Right cardiac atrium (tissue), 5 donors: Measurements from ENCODE around the gene PEDS1. TPM values are rescaled to one million over a fixed set of nuclear protein-coding genes. Genes with fewer than 3 reads are reported as not detected.

Experiments
- ATAC-seq, 2 donors: fragments of 200-7000 bp; cut with Tn5 transposase; one replicate each; pipeline versions ENCODE4 v1.8.0 to v1.9.1; 2020; ENCODE audit warnings: moderate library complexity in 2 of 2, mild to moderate bottlenecking in 1 of 2
- DNase-seq, 3 donors: peaks; one replicate each; pipeline ENCODE4 v3.0.0-alpha.2; 2020
- H3K27ac ChIP-seq: one replicate; pipeline ENCODE4 v1.5.1; 2013; ENCODE audit warnings: mild to moderate bottlenecking, low read length, control low read depth, moderate library complexity
- H3K27me3 ChIP-seq: one replicate; pipeline ENCODE4 v1.6.1; 2013; ENCODE audit not compliant: control insufficient read depth, insufficient read depth
- H3K4me1 ChIP-seq: one replicate; pipeline ENCODE4 v1.6.1; 2013; ENCODE audit warnings: low read length; ENCODE audit not compliant: control insufficient read depth, insufficient read depth
- H3K4me3 ChIP-seq: one replicate; pipeline ENCODE4 v1.5.1; 2013; ENCODE audit warnings: low read length, control low read depth
- H3K9me3 ChIP-seq: one replicate; pipeline ENCODE4 v1.6.1; 2013; ENCODE audit warnings: low read length; ENCODE audit not compliant: control insufficient read depth
- WGBS: extraction: QIAGEN DNeasy Blood & Tissue Kit; methylation state at CpG from one replicate; pipeline ENCODE4 v1.1.7; 2013; 5-methylcytosine and 5-hydroxymethylcytosine counted together
- intact Hi-C, 4 donors: fragments of 100-400 bp; cut with DNase I; formaldehyde crosslinking; loops; one replicate each; pipeline versions ENCODE4 v1.11.0 to v1.14.0; 2022 to 2023
- polyA plus RNA-seq: library from polyadenylated mRNA; stranded (reverse); fragments of 200-250 nt; gene quantifications from one replicate; pipeline ENCODE4 v1.2.3, GENCODE V29; 2013
- total RNA-seq, 4 donors: library from RNA; stranded (reverse); fragmentation: NEBNext Ultra II Directional; extraction: Animal tissue kit (Norgen Biotek cat#: 25700); gene quantifications; one replicate each; pipeline ENCODE4 v1.2.1, GENCODE V29; 2021
- donor health status: healthy with polysubstance abuse.
- donor health status: DM: no; HTN: yes; CAD: no.
- donor health status: DM: no; HTN: no; CAD: no.
- donor health status: DM: no; HTN: yes; CAD: no; lungs with severe emphysema.
- donor health status: DM: yes; HTN: yes; CAD: no.

Gene PEDS1
- total and polyA plus RNA-seq, 5 donors: 19.3 to 26.8 (median 22.5) TPM

DNA sequence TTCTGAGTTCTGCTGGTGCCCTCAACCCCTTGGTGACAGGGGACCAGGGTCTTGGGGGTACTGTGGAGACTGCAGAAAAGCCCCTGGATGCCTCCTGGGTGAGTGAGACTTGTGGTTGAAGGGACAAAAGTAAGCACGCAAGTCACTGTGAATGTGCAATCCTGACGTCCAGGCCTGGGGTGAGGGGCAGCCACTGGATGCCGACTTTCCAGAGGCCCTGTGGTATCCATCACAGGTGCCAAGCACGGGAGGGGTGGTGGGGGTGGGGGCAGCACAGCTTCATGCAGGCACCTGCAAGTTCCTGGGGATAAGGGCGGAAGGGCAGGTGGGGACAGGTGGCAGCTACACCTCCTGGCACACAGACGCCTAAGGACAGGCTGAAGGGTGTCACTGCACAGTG is 20.5 kb downstream of the PEDS1 start:
- peaks cover 14% of the 10 kb centered on the region for H3K4me1 ChIP-seq
- no peak overlapping the region for H3K27ac ChIP-seq
- no peaks in the 10 kb centered on the region for H3K27me3 ChIP-seq
- H3K9me3 ChIP-seq: no peaks in the 10 kb centered on the region
- WGBS: 82% methylated on average over 6 of the region's 6 CpGs
- no peak for DNase-seq
- intact Hi-C loops: no loop called here
- no peak overlapping the region for H3K4me3 ChIP-seq
- no peak for ATAC-seq

GRCh38 chr20:50130995-50131394 is 22.5 kb downstream of the PEDS1 start:
- DNase-seq: peak in 2 of 3 donors; percentile 54 to 61

GRCh38 chr20:50130356-50130723 is 23.2 kb downstream of the PEDS1 start:
- H3K27me3 ChIP-seq: no peaks in the 10 kb centered on the region
- no peak overlapping the region for H3K4me3 ChIP-seq
- no peak for DNase-seq
- WGBS: 98% methylated on average over 1 of the region's 1 CpG
- ATAC-seq: no peak
- peaks cover 11% of the 10 kb centered on the region for H3K4me1 ChIP-seq
- H3K27ac ChIP-seq: peak overlapping the region; percentile 49
- no peaks in the 10 kb centered on the region for H3K9me3 ChIP-seq
- intact Hi-C loops: no loop called here

More at GRCh38 chr20:50130995-50131394, 22.5 kb downstream of the PEDS1 start:
- Histone ChIP-seq H3K4me1 (peaks cover 11% of the 10 kb centered on the region), H3K9me3 (no peaks in the 10 kb centered on the region), H3K27ac (peak overlapping the region; percentile 69), H3K4me3 (no peak overlapping the region), H3K27me3 (no peaks in the 10 kb centered on the region)
- peak; percentile 76 to 85 for ATAC-seq
- WGBS: 65% methylated on average over 4 of the region's 4 CpGs
- intact Hi-C loops: no loop called here

GRCh38 chr20:50129662-50130355 is 23.7 kb downstream of the PEDS1 start:
- Histone ChIP-seq H3K4me1 (peaks cover 11% of the 10 kb centered on the region), H3K27ac (no peak overlapping the region), H3K27me3 (no peaks in the 10 kb centered on the region), H3K4me3 (no peak overlapping the region), H3K9me3 (no peaks in the 10 kb centered on the region)
- peak in 1 of 3 donors; percentile 52 for DNase-seq
- 95% methylated on average over 13 of the region's 13 CpGs for WGBS
- intact Hi-C loops: no loop called here
- no peak for ATAC-seq

DNA sequence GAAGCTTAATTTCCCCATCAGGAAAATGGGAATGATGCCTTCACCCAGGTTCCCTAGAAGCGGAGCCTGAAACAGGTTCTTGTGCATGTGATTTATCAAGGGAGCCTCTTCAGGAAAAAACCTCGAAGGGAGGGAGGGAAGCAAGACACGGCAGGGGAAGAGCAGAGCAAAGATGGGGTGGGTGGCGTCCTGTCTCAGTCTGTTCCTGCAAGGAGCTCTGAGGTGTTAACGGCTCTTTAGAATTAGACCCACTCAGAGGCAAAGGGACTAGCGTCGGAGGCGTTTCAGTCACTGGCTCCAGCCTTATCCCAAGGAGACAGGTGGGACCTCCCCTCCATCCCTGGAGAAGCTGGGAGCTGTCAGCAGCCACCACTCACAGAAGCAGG is 25.0 kb downstream of the PEDS1 start:
- Histone ChIP-seq H3K4me3 (no peak overlapping the region), H3K4me1 (peaks cover 5% of the 10 kb centered on the region), H3K9me3 (no peaks in the 10 kb centered on the region), H3K27ac (no peak overlapping the region), H3K27me3 (no peaks in the 10 kb centered on the region)
- no peak for DNase-seq
- 87% methylated on average over 8 of the region's 8 CpGs for WGBS
- no peak for ATAC-seq
- intact Hi-C loops: no loop called here

DNA sequence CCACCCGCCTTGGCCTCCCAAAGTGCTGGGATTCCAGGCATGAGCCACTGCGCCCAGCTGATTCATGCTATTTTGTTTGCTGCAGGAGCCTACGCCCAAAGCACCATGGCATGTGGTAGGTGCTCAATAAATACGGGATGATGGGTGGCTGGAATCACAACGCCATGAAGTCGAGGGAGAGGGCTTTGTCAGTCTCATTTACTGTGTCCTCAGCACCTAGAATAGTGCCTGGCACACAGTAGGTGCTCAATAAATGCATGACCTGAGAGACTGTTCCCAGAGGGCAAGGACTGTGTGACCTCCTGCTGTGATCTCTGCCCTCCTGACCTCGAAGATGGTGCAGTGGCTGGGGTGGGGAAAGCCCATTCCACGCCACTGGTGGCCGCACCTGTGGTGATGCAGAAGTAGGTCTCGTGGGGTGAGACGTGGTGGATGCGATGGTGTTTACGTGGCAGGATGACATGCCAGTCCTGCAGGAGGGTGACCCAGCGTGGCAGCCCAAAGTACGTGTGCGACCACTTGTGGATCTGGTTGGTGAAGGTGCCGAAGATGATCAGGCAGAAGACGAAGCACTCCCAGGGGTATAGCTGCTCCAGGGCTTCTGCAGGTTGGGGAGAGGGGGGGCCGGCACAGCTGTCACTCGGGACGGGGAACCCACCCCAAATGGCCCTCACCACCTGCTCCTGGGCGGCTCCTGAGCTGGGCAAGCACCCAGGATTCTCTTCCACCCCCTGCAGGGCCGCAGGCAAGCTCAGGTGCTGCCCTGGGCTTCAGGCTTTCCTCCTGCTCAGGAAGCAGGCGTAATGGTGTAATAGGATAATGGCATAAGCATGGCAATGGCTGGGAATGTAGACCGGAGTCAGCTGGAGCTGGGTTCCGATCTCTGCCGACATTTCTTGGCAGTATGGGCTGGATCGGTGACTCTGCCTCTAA is 25.7 kb downstream of the PEDS1 start:
- no peak for ATAC-seq
- H3K4me1 ChIP-seq: peaks cover 2% of the 10 kb centered on the region
- 94% methylated on average over 28 of the region's 28 CpGs for WGBS
- intact Hi-C loops: no loop called here
- no peak overlapping the region for H3K4me3 ChIP-seq
- no peaks in the 10 kb centered on the region for H3K9me3 ChIP-seq
- no peak overlapping the region for H3K27ac ChIP-seq
- DNase-seq: no peak
- no peaks in the 10 kb centered on the region for H3K27me3 ChIP-seq

DNA sequence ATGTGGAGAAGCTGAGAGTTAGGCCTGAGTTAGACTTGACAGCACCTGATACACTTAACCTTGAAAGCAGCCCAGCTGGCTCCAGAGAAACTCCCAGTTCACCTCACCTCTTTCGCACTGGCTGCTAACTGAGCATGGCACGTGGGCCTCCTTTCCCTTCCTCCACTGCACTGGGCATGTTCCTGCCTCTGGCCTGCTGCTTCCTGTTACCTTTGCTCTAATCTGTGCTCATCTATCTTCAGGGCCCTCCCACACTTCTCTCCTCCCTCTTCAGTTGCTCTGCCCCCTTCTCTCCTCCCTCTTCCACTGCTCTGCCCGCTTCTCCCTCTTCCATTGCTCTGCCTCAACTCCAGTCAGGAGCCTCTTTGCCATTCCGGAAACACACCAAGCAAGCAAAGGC is 26.9 kb downstream of the PEDS1 start:
- Histone ChIP-seq H3K4me1 (peaks cover 2% of the 10 kb centered on the region), H3K27me3 (no peaks in the 10 kb centered on the region), H3K9me3 (no peaks in the 10 kb centered on the region), H3K27ac (no peak overlapping the region), H3K4me3 (no peak overlapping the region)
- intact Hi-C loops: no loop called here
- WGBS: 76% methylated on average over 4 of the region's 4 CpGs
- ATAC-seq: peak in 1 of 2 donors; percentile 30
- no peak for DNase-seq

- intact Hi-C loops: no loop called here
- ATAC-seq: no peak
- H3K27ac ChIP-seq: no peak overlapping the region
These were observed 28.2 kb downstream of the PEDS1 start for GRCh38 chr20:50125279-50125678.

GRCh38 chr20:50124496-50124895 is 29.0 kb downstream of the PEDS1 start:
- no peaks in the 10 kb centered on the region for H3K27me3 ChIP-seq
- DNase-seq (no peak), ATAC-seq (no peak)
- H3K27ac ChIP-seq: no peak overlapping the region
- 92% methylated on average over 9 of the region's 9 CpGs for WGBS
- intact Hi-C loops: loop anchor here in 1 of 4 donors (5.0 kb wide), 1 partner anchor 43 kb away; no protein-coding TSS in a partner anchor
- H3K4me3 ChIP-seq: no peak overlapping the region
- H3K4me1 ChIP-seq: no peaks in the 10 kb centered on the region
- H3K9me3 ChIP-seq: no peaks in the 10 kb centered on the region

More at GRCh38 chr20:50125279-50125678, 28.2 kb downstream of the PEDS1 start:
- 98% methylated on average over 3 of the region's 3 CpGs for WGBS
- Histone ChIP-seq H3K4me3 (no peak overlapping the region), H3K4me1 (no peaks in the 10 kb centered on the region), H3K27me3 (no peaks in the 10 kb centered on the region), H3K9me3 (no peaks in the 10 kb centered on the region)
- no peak for DNase-seq

- Histone ChIP-seq H3K9me3 (no peaks in the 10 kb centered on the region), H3K4me3 (no peak overlapping the region), H3K27ac (no peak overlapping the region), H3K4me1 (no peaks in the 10 kb centered on the region), H3K27me3 (no peaks in the 10 kb centered on the region)
- DNase-seq (no peak), ATAC-seq (no peak)
- WGBS: 98% methylated on average over 7 of the region's 7 CpGs
- intact Hi-C loops: loop anchor here in 1 of 4 donors (5.0 kb wide), 1 partner anchor 44 kb away; no protein-coding TSS in a partner anchor
These were observed 30.1 kb downstream of the PEDS1 start for GRCh38 chr20:50123418-50123817.

DNA sequence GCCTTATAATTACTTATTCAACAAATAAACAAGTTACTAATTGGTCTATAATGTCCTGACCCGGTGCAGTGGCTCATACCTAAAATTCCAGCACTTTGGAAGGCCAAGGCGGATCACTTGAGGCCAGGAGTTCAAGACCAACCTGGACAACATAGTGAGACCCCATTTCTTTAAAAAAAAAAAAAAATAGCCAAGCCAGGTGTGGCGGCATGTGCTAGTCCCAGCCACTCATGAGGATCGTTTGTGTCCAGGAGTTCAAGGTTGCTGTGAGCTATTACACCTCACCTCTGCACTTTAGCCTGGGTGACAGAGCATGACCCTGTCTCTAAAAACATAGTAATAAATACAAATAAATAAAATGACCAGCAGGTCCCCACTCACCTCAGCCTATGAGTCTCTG is 30.8 kb downstream of the PEDS1 start:
- 95% methylated on average over 4 of the region's 4 CpGs for WGBS
- no peak overlapping the region for H3K4me3 ChIP-seq
- H3K4me1 ChIP-seq: no peaks in the 10 kb centered on the region
- H3K27me3 ChIP-seq: no peaks in the 10 kb centered on the region
- ATAC-seq (no peak), DNase-seq (no peak)
- no peaks in the 10 kb centered on the region for H3K9me3 ChIP-seq
- intact Hi-C loops: loop anchor here in 1 of 4 donors (5.0 kb wide), 1 partner anchor 45 kb away; no protein-coding TSS in a partner anchor
- H3K27ac ChIP-seq: no peak overlapping the region
